Fibroblast of skin of back (primary cell): ENCODE measurements around the gene TAF11L5. TPM values are rescaled to one million over a fixed set of nuclear protein-coding genes. Genes with fewer than 3 reads are reported as not detected.
"Not testable (repeated sequence)": the region's sequence is repeated elsewhere in the genome, so short reads cannot be mapped to it uniquely, and the experiment has no call there.

Experiments
- DNase-seq: peaks from one replicate; pipeline ENCODE4 v3.0.0-alpha.2; 2013
- polyA plus RNA-seq, 2 experiments: library from polyadenylated mRNA; unstranded; fragments of 120-200 nt; gene quantifications; one replicate each; pipeline ENCODE4 v1.2.1, GENCODE V29; 2013; ENCODE audit not compliant: insufficient read length in 2 of 2

TAF11L5 gene
- not detected for polyA plus RNA-seq (2013, experiment 1 of 2; ENCODE audit: insufficient read length)
- polyA plus RNA-seq (2013, experiment 2 of 2; ENCODE audit: insufficient read length) = not detected

GRCh38 chr5:17524935-17525334 lies at the start of gene TAF11L5:
Gene TAF11L5, plus strand, starts transcription at chr5:17525235.
- DNase-seq = not testable (repeated sequence)

- no peak for DNase-seq
Observed at GRCh38 chr5:17477043-17477442, 48.0 kb upstream of the TAF11L5 start.

- no peak for DNase-seq
Observed at GRCh38 chr5:17477573-17478265, 47.3 kb upstream of the TAF11L5 start.

- DNase-seq = no peak
Observed at GRCh38 chr5:17481378-17481777, 43.7 kb upstream of the TAF11L5 start.

- DNase-seq = no peak
Observed at GRCh38 chr5:17482790-17483189, 42.2 kb upstream of the TAF11L5 start.

GRCh38 chr5:17486464-17487173 lies 38.4 kb upstream of the TAF11L5 start:
- not testable (repeated sequence) for DNase-seq

- peak; percentile 1 for DNase-seq
Observed at GRCh38 chr5:17487174-17487512, 37.9 kb upstream of the TAF11L5 start.

- DNase-seq = not testable (repeated sequence)
Observed at GRCh38 chr5:17491257-17491656, 33.8 kb upstream of the TAF11L5 start.

GRCh38 chr5:17492770-17493169 lies 32.3 kb upstream of the TAF11L5 start:
- DNase-seq = no peak

GRCh38 chr5:17497446-17497845 lies 27.6 kb upstream of the TAF11L5 start:
- no peak for DNase-seq

- DNase-seq = not testable (repeated sequence)
Observed at GRCh38 chr5:17497931-17498330, 27.1 kb upstream of the TAF11L5 start, which contains the start of gene TAF11L2. Gene TAF11L2, plus strand, starts transcription at chr5:17498231.

GRCh38 chr5:17511775-17512325 lies 13.2 kb upstream of the TAF11L5 start:
- no peak for DNase-seq

- DNase-seq = not testable (repeated sequence)
Observed at GRCh38 chr5:17517526-17517925, 7.5 kb upstream of the TAF11L5 start.

GRCh38 chr5:17518067-17518466 lies 7.0 kb upstream of the TAF11L5 start, which contains the start of gene TAF11L3:
Gene TAF11L3, plus strand, starts transcription at chr5:17518367.
- DNase-seq = not testable (repeated sequence)

- DNase-seq = not testable (repeated sequence)
Observed at GRCh38 chr5:17519508-17519907, 5.5 kb upstream of the TAF11L5 start.

- DNase-seq = not testable (repeated sequence)
Observed at GRCh38 chr5:17521501-17521900, 3.5 kb upstream of the TAF11L5 start, which contains the start of gene TAF11L4. Gene TAF11L4, plus strand, starts transcription at chr5:17521801.

GRCh38 chr5:17526504-17526903 lies 1.5 kb downstream of the TAF11L5 start:
- peak; percentile 4 for DNase-seq

- DNase-seq = not testable (repeated sequence)
Observed at GRCh38 chr5:17528369-17528768, 3.3 kb downstream of the TAF11L5 start, which contains the start of gene TAF11L6. Gene TAF11L6, plus strand, starts transcription at chr5:17528669.
